ENCODE data around the gene NT5C3A. TPM values are rescaled to one million over a fixed set of nuclear protein-coding genes. Genes with fewer than 3 reads are reported as not detected.

The NT5C3A gene
- total RNA-seq, result 100 to 1,000 TPM in 1 of 4 donors, 10 to 100 TPM in 2, 1 to 10 TPM in 1; 9.0 to 115 (median 55.7) TPM

- in situ Hi-C loops (cut with MboI; ENCODE audit: low pct_ligation_motif_present in 1 of 4, low pct_unique_long_range_greater_than_20kb in 1 of 4, low sequenced_read_pairs in 3 of 4), result no loop called here
- 1% methylated on average over 59 of the region's 66 CpGs; no CpG with 5 or more reads in 1 of the 2 donors for WGBS, 2 donors (ENCODE audit: low coverage in 1 of 2)
- peaks cover 12 to 37% (median 17%) of the 10 kb centered on the region in 4 donors for H3K4me1 ChIP-seq
Measured at GRCh38 chr7:33062023-33062781, at the start of gene NT5C3A. NT5C3A (minus strand) TSS chr7:33062776; CDS start chr7:33062705, 71 bp downstream.

GRCh38 chr7:33111614-33112013 is 49.0 kb upstream of the NT5C3A start:
- DNase-seq, result no peak
- intact Hi-C loops (cut with DNase I; ENCODE audit: low total_unique reads) (no loop called here), in situ Hi-C loops (cut with MboI; ENCODE audit: low pct_ligation_motif_present in 1 of 4, low pct_unique_long_range_greater_than_20kb in 1 of 4, low sequenced_read_pairs in 3 of 4) (loop anchor here in 1 of 4 donors (25.0 kb wide), 1 partner anchor 624 kb away; the partner anchor contains the start of genes AVL9 and LSM5)
- 75 to 100% methylated on average over 1 to 3 of the region's 3 CpGs for WGBS, 2 donors (ENCODE audit: low coverage in 1 of 2)
- no peaks in the 10 kb centered on the region for H3K27me3 ChIP-seq
- H3K4me3 ChIP-seq, result no peak overlapping the region
- no peaks in the 10 kb centered on the region for H3K9me3 ChIP-seq
- no peak overlapping the region for H3K27ac ChIP-seq
- peaks cover 17 to 30% (median 19%) of the 10 kb centered on the region in 4 donors for H3K4me1 ChIP-seq
- TF ChIP-seq CTCF (IDR thresholded peaks at IDR 0.05) (no peak), POLR2AphosphoS5 (IDR thresholded peaks at IDR 0.05) (no peak), POLR2A (IDR thresholded peaks at IDR 0.05) (no peak), EP300 (IDR thresholded peaks at IDR 0.05; ENCODE audit: low read depth) (no peak)
- no peaks in the 10 kb centered on the region for H3K36me3 ChIP-seq

More at GRCh38 chr7:33062023-33062781, at the start of gene NT5C3A:
- Histone ChIP-seq H3K36me3 (no peaks in the 10 kb centered on the region), H3K27me3 (no peaks in the 10 kb centered on the region), H3K27ac (peak within 1 kb of the TSS; percentile 94 to 99 (median 96)), H3K4me3 (peak within 1 kb of the TSS; percentile 75 to 88 (median 85)), H3K9me3 (peaks cover 5 to 13% of the 10 kb centered on the region in 2 donors)
- DNase-seq, result peak; percentile 52
- intact Hi-C loops (cut with DNase I; ENCODE audit: low total_unique reads), result loop anchor here (5.0 kb wide), 1 partner anchor 170 kb away; the partner anchor contains the start of gene KBTBD2
- TF ChIP-seq POLR2AphosphoS5 (IDR thresholded peaks at IDR 0.05) (peak; percentile 86 to 88 (median 87)), POLR2A (IDR thresholded peaks at IDR 0.05) (peak; percentile 67), CTCF (IDR thresholded peaks at IDR 0.05) (peak in 1 of 5 experiments; percentile 24), EP300 (IDR thresholded peaks at IDR 0.05; ENCODE audit: low read depth) (no peak)

GRCh38 chr7:33109758-33110238 is 47.2 kb upstream of the NT5C3A start:
- Histone ChIP-seq H3K27ac (peak overlapping the region; percentile 79 to 92 (median 91)), H3K4me3 (peak overlapping the region; percentile 56 to 100 (median 96)), H3K4me1 (peaks cover 17 to 47% (median 23%) of the 10 kb centered on the region in 4 donors), H3K9me3 (no peaks in the 10 kb centered on the region), H3K27me3 (no peaks in the 10 kb centered on the region), H3K36me3 (no peaks in the 10 kb centered on the region)
- DNase-seq, result no peak
- TF ChIP-seq CTCF (IDR thresholded peaks at IDR 0.05), result peak in 1 of 5 experiments; percentile 8
- TF ChIP-seq EP300 (IDR thresholded peaks at IDR 0.05; ENCODE audit: low read depth), result no peak
- no peak for TF ChIP-seq POLR2A (IDR thresholded peaks at IDR 0.05)
- TF ChIP-seq POLR2AphosphoS5 (IDR thresholded peaks at IDR 0.05), result no peak
- in situ Hi-C loops (cut with MboI; ENCODE audit: low pct_ligation_motif_present in 1 of 4, low pct_unique_long_range_greater_than_20kb in 1 of 4, low sequenced_read_pairs in 3 of 4) (loop anchor here in 1 of 4 donors (25.0 kb wide), 1 partner anchor 622 kb away; the partner anchor contains the start of genes AVL9 and LSM5), intact Hi-C loops (cut with DNase I; ENCODE audit: low total_unique reads) (no loop called here)
- 13 to 23% methylated on average over 8 to 11 of the region's 11 CpGs for WGBS, 2 donors (ENCODE audit: low coverage in 1 of 2)

Data from transverse colon (tissue), 4 donors.